Stimulated activated CD8-positive, alpha-beta memory T cell treated with anti-CD3 and anti-CD28 coated beads, Interleukin-7, amount 100 ng/mL, for 4 hours (primary cell): Measurements from ENCODE around the gene ACSL3.
"Not testable (repeated sequence)": the region's sequence is repeated elsewhere in the genome, so short reads cannot be mapped to it uniquely, and the experiment has no call there.

Experiments
- DNase-seq, 2 donors: peaks; one replicate each; pipeline ENCODE4 v3.0.0-alpha.2; 2020; ENCODE audit warnings: low read depth in 2 of 2

ACSL3 gene

GRCh38 chr2:222976521-222977061 lies 115.8 kb downstream of the ACSL3 start:
- no peak for DNase-seq

- DNase-seq = no peak
These were observed 116.3 kb downstream of the ACSL3 start for GRCh38 chr2:222977121-222977520.

DNA sequence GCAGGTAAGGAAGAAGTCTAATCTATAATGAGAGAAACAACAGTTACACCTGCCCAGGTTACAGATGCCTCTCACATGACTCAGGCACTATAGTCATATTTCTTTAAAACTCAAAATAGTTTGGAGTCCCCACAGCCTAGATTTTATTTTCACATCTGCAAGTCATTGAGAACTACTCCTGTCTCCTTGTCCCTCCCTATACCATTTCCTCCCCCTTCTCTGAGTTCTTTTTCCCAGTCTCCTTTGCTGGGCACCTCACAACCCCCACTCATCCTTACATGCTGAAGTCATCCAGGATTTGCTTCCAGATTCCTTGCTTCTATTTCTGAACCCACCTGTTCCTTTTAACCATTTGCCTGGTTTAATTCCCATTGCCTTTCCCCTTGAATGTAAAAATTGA lies 118.0 kb downstream of the ACSL3 start:
- no peak for DNase-seq

GRCh38 chr2:222979484-222979883 lies 118.6 kb downstream of the ACSL3 start:
- DNase-seq = no peak

DNA sequence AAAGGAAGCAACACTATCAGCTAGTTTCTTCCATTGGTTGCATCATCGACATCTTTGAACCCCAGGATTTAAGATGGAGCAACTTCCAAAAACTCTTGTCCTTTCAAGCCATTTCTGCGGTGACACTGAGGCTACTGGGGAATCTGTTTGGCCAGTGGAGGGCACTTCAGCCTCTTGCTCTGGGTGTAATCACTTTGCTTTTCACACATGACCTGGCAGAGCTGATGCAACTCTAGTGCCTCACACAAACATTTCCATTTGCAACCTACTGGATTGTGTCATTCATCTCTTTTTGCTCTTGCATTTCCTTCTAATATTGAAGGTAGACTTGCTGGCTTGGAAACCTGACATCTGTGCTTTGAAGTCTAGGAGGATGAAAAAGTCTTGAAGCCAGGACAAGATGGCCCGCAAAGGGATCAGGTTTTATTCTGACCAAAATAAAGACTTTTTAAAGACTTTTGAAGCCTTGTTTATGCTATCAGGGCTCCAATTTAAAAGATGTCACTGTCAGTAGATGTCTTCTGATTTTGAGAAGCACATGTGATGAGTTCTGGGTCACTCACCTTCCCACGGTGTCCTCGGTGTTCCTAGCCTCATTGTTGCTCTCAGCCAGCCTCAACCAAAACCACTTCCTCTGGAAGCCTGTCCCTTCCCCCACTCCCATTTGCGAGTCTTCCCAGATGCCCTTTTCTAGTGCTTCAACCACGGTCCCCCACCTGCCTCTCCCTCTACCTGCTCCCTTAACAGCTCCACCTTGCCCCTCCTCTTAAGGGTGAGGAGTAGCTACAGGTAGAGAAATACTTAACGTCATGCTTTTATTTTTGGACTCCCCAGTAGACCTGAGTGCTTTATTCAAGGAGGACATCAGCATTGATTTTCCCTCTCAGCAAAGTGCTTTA lies 121.4 kb downstream of the ACSL3 start:
- no peak for DNase-seq

DNA sequence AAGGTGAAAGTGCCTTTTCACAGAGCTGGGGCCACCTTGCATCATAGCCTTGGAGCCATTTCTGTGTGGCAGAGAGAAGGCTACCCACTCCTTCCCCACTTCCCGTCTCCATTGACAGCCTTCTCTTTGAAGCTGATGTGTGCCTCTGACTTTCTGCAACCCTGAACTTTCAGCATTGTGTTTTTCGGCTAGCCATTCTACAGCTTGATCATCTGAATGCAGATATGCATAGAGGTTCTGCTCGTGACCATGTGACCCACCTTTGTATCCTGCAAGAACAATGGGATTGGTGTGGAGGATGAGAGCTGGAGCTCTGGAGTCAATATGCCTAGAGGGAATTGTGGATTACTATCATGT lies 122.1 kb downstream of the ACSL3 start:
- DNase-seq = no peak

DNA sequence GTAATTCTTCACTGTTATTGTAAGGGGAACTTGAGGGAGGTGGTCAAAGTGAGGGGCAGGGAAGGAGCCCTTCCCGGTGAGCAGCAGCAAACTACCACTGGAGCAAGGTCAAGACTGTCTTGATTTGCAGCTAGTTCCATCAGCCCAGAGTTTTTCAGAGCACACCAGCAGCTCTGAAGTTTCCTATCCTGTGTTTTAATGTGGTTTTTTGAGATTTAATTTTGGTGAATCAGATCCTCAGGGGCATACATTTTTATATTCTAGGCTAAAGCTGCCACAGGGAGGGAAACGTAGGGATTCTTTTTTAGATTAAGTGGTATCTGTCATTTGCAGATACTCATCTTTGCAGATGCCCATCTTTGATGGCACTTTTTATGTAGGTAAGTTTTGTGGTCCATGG lies 124.1 kb downstream of the ACSL3 start:
- DNase-seq = no peak

DNA sequence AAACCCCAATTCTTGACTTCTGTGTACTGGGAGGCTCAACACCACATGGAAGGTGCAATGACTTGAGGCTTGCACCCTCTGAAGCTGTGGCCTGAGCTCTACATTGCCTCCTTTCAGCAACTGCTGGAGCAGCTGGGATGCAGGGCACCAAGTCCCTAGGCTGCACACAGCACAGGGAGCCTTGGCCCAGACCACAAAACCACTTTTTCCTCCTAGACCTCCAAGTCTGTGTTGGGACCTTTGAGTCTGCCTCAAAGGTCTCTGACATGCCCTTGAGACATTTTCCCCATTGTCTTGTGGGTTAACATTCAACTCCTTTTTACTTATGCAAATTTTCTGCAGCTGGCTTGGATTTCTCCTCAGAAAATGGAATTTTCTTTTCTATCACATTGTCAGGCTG lies 128.6 kb downstream of the ACSL3 start:
- no peak for DNase-seq

- DNase-seq = not testable (repeated sequence)
These were observed 129.4 kb downstream of the ACSL3 start for GRCh38 chr2:222990206-222990605.

GRCh38 chr2:222992137-222992536 lies 131.3 kb downstream of the ACSL3 start:
- DNase-seq = no peak
